GM18867 (cell line): Measurements from ENCODE around the gene DDTL.
"Not testable (repeated sequence)": the region's sequence is repeated elsewhere in the genome, so short reads cannot be mapped to it uniquely, and the experiment has no call there.

Experiments used
- ATAC-seq: cut with Tn5 transposase; IDR thresholded peaks from one replicate; pipeline ENCODE4 v1.9.1; 2021; ENCODE audit warnings: mild to moderate bottlenecking, moderate library complexity; ENCODE audit not compliant: unreplicated experiment

The DDTL gene

DNA sequence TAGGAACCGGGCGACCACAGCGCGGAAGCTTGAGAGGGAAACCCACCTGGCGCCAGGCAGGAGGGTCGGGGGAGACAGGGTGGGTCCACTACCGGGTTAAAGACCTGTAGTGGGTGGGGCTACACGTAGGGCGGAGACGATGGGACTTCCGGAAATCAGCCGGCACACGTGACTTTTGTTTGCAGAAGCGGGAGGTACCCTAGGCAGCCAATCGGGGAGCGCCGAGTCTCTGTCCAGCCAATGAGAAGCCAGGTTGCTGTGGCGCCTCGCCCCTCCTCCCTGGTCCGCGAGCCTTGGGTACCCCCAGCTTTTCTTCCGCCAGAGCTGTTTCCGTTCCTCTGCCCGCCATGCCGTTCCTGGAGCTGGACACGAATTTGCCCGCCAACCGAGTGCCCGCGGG is at the start of gene DDTL:
DDTL (plus strand) TSS at position 321 of the 400 bp plus-strand sequence; CDS start at position 348, 27 bp downstream.
- ATAC-seq = peak; percentile 92

DNA sequence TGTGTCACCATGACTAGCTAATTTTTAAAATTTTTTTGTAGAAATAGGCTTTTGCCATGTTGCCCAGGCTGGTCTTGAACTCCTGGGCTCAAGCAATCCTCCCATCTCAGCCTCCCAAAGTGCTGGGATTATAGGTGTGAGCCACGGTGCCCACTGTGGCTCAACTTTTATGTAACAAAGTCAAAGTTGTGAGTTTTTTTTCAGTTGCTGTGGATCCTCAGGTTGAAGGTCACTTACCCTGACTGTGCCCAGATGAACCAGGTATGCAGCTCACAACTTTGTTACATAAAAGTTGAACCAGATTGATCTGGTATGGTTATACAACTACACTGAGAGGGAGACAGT is 46.4 kb upstream of the DDTL start:
- ATAC-seq = not testable (repeated sequence)

GRCh38 chr22:23921586-23922201 is 45.0 kb upstream of the DDTL start:
- not testable (repeated sequence) for ATAC-seq

GRCh38 chr22:23922921-23923320 is 43.8 kb upstream of the DDTL start:
- ATAC-seq = no peak

DNA sequence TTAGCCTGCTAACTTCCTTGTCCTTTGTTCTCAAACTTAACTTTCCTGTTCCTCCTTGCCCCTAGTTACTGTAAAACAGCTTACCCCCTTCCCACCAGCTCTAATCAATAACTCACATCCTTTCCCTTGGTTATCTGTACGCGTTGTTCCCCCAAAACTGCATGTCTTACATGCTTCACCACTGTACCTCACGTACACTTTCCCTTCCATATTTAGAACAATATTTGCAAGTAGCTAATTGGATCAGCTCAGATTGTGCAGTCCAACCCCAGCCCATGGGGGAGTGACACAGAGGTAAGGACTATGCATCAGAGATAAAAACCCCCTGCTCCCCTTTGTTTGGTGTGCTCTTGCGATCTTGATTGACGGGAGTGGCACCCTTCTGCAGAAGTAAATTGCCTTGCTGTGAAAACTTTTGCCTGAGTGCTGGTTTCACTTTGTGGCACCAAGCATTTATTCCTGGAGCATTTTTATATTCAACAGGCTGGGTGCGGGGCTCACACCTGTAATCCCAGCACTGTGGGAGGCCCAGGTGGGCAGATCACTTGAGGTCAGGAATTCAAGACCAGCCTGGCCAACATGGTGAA is 41.6 kb upstream of the DDTL start:
- no peak for ATAC-seq

- ATAC-seq = no peak
Observed at GRCh38 chr22:23926561-23926960, 40.1 kb upstream of the DDTL start.

- no peak for ATAC-seq
Observed at GRCh38 chr22:23938328-23939016, 28.2 kb upstream of the DDTL start.

DNA sequence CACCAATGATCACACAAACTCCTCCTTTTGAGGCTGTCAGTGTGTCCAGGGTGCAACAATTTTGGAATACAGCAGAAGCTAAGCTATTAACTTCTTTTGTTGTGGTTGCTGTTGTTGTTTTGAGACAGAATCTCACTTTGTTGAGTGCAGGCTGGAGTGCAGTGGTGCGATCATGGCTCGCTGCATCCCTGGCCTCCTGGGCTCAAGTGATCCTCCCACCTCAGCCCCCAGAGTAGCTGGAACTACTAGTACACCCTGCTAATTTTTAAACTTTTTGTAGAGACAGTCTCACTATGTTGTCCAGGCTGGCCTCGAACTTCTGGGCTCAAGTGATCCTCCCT is 27.7 kb upstream of the DDTL start:
- no peak for ATAC-seq

DNA sequence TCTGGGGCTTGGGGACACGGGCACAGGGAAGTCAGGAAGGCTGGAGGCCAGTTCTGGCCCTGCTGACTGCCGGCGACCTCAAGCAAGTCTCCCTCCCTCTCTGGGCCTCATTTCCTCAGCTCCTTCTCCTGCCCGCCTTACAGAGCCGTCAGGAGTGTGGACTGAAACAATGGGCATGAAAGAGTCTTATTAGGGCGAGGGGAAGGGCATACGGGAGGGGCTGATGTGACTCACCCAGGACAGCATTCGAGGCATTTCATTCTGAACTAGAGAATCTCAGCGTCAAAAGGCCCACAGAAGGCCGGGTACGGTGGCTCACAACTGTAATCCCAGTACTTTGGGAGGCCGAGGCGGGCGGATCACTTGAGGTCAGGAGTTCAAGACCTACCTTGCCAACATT is 26.5 kb upstream of the DDTL start:
- ATAC-seq = not testable (repeated sequence)

GRCh38 chr22:23947391-23947790 is 19.3 kb upstream of the DDTL start:
- ATAC-seq = not testable (repeated sequence)

- not testable (repeated sequence) for ATAC-seq
Observed at GRCh38 chr22:23949764-23950163, 16.9 kb upstream of the DDTL start.

GRCh38 chr22:23951383-23951782 is 15.3 kb upstream of the DDTL start:
- not testable (repeated sequence) for ATAC-seq

- not testable (repeated sequence) for ATAC-seq
Observed at GRCh38 chr22:23952794-23953405, 13.8 kb upstream of the DDTL start.

DNA sequence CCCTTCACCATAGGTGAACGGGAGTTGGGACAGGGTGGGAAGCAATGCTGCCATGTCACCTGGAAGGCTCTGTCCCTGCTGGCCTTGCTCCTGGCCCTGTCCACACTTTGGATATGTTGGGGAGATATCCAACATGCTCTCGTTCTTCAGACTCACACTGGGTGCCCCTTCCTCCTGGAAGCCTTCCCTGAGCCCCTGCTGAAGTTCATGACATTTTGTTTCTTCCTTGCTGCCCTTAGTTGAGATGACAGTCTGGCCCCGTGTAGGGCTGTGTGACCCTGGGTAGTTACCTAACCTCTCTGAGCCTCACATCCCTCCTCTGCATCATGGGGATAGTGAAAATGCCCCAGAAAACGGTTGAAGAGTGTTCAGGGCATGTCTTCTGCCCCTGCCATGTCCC is 13.2 kb upstream of the DDTL start:
- not testable (repeated sequence) for ATAC-seq

DNA sequence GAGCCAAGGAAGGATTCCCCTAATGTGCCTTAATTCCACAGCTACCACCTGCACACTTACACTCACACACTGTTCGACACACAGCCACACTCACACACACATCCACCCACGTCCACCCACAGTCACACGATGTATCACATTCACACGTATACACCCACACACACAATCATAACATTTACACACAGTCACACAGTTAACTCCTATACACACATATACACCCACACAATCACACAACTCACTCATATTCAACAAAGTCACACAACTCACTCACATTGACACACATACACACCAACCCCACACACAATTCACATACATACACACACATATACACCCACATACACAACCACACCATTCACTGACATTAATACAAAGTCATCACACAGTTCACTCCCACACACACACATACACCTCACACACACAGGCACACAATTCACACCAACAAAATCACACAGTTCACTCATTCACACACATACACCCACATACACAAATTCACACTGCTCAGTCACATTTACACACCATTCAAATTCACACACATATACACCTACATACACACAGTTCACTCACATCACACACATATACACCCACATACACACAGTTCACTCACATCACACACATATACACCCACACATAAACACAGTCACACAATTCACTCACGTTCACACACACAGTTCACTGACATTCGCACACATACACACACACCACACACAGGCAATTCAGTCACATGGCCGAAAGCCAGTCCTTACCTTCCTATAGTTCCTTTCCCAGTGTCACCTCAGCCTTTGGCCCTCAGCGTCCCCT is 12.3 kb upstream of the DDTL start:
- ATAC-seq = not testable (repeated sequence)

DNA sequence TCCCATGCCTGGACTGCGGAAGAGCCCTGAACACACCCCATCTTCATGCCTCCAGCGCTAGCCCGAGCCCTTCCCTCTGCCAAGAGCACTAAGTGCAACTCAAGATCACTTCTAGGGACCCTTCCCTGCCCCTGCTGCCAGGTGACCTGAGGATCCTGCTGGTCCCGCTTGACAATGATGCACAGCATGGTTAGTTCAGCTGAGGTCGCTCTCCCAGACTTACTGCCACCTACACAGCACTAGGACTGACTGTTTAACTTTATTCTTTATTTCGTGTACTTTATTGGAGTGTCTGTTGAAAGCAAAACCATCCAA is 11.7 kb upstream of the DDTL start:
- ATAC-seq = not testable (repeated sequence)

- ATAC-seq = not testable (repeated sequence)
Observed at GRCh38 chr22:23955886-23956285, 10.8 kb upstream of the DDTL start.

DNA sequence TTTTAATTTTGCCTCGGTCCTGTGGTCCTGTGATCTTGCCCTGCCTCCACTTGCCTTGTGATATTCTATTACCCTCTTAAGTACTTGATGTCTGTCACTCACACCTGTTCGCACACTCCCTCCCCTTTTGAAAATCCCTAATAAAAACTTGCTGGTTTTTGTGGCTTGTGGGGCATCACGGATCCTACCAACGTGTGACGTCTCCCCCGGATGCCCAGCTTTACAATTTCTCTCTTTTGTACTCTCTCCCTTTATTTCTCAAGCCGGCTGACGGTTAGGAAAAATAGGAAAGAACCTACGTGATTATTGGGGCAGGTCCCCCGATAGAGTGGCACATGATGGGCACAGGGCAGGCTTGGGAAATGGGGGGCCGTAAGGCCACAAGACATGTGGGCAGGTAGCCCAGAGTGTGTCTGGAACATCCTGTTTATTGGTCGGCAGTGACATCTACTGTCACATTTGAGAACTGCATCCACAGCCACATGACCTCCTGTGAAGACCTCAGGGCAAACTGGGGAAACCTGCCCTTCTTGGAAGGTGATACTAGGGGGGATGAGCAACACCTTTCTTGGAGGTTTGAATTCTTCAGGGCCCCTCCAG is 10.3 kb upstream of the DDTL start:
- ATAC-seq = not testable (repeated sequence)

DNA sequence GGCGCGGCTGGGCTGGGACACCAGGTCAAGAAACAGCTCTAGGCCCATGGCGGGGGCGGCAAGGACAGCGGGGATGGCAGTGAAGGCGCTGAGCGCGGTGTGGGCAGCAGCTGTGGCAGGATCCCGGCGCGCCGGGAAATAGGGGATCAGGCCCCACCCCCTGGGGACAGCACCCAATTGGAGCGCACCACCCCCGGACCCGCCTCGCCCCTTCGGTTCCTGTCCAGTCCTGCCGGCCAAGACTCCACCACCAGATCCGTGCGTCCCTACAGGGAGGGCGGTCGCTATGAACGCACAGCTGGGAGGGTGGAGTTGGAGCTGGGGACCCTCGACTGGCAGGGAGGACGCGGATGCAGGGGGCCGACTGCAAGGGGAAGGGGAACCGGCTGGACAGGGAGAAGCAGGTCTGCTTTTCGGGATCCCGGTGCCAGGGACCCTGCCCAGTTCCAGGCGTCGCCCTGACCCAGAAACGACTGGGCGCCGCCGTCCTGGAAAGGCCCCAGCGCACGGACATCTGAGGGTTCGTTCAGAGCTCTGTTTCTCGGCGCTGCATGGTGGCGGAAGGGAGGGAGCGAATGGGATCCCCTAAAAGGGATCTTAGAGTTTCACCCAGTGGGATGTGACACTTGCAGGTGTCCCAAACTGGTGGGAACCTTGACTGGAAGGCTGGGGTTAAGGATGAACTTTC is 5.5 kb upstream of the DDTL start, which contains the start of gene GSTT2B:
GSTT2B (minus strand) TSS at position 112 of the 688 bp plus-strand sequence; CDS start at position 48, 64 bp downstream.
- ATAC-seq = not testable (repeated sequence)

DNA sequence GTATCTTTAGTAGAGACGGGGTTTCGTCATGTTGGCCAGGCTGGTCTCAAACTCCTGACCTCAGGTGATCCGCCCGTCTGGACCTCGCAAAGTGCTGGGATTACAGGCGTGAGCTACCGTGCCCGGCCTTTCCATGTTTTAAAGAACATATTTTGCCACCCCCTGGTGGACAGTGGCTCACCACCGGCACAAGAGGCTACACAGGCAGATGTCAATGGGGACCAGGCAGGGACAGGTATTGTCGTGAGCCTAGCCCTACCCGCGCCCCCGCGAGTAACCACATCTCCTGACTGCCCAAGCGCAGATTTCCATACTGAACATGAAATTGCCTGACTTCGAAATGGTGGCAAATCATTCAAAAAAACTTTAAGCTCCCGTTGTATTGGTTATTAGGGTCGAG is 594 bp upstream of the DDTL start:
- ATAC-seq = peak; percentile 29
